Ovary (tissue), 3 donors: ENCODE measurements around the gene CEBPG.

Experiments
- CTCF ChIP-seq, 3 donors: fragments of 450-650 bp in 2 of 3; fragments of 200-600 bp in 1 of 3; IDR thresholded peaks; one replicate each; pipeline versions ENCODE4 v1.5.1 to v1.8.0; 2016 to 2022; ENCODE audit warnings: antibody characterized with exemption in 3 of 3, mild to moderate bottlenecking in 1 of 3
- EP300 ChIP-seq: sonication (generic); formaldehyde crosslinking; IDR thresholded peaks from one replicate; pipeline ENCODE4 v1.6.1; 2017; ENCODE audit warnings: antibody characterized with exemption
- donor health status: DM: no; HTN: no; CAD: no.

- TF ChIP-seq CTCF (IDR thresholded peaks at IDR 0.05): no peak
- no peak for TF ChIP-seq EP300
These were observed 6.6 kb upstream of the CEBPG start for GRCh38 chr19:33366897-33367296.
